NCI-H2196 treated with DMSO at 0.1 percent for 48 hours (cell line): ENCODE measurements around the gene EPS8L1.
"Not testable (repeated sequence)": the region's sequence is repeated elsewhere in the genome, so short reads cannot be mapped to it uniquely, and the experiment has no call there.

Experiments used
- DNase-seq: peaks from one replicate; lab custom pipeline; 2025; ENCODE audit not compliant: unreplicated experiment; lab: John Stamatoyannopoulos, UW

The EPS8L1 gene

GRCh38 chr19:55075371-55075998, at the start of gene EPS8L1:
Gene EPS8L1 (plus strand): TSS chr19:55075869. CDS start chr19:55076445, 576 bp downstream.
- no peak for DNase-seq

GRCh38 chr19:55027140-55027471, 48.6 kb upstream of the EPS8L1 start:
- not testable (repeated sequence) for DNase-seq

GRCh38 chr19:55027472-55028337, 48.0 kb upstream of the EPS8L1 start:
- no peak for DNase-seq

GRCh38 chr19:55028757-55029156, 46.9 kb upstream of the EPS8L1 start:
- DNase-seq: no peak

GRCh38 chr19:55031178-55031577, 44.5 kb upstream of the EPS8L1 start:
- no peak for DNase-seq

GRCh38 chr19:55032170-55032800, 43.4 kb upstream of the EPS8L1 start:
- DNase-seq: no peak

GRCh38 chr19:55032976-55033643, 42.6 kb upstream of the EPS8L1 start:
- not testable (repeated sequence) for DNase-seq

GRCh38 chr19:55034751-55035150, 40.9 kb upstream of the EPS8L1 start:
- no peak for DNase-seq

- no peak for DNase-seq
Measured at GRCh38 chr19:55036058-55036457, 39.6 kb upstream of the EPS8L1 start.

- not testable (repeated sequence) for DNase-seq
Measured at GRCh38 chr19:55037603-55038002, 38.1 kb upstream of the EPS8L1 start.

GRCh38 chr19:55040654-55041053, 35.0 kb upstream of the EPS8L1 start:
- not testable (repeated sequence) for DNase-seq

GRCh38 chr19:55041244-55041626, 34.4 kb upstream of the EPS8L1 start:
- DNase-seq: no peak

GRCh38 chr19:55041627-55042343, 33.9 kb upstream of the EPS8L1 start:
- DNase-seq: no peak

GRCh38 chr19:55042344-55042678, 33.4 kb upstream of the EPS8L1 start:
- no peak for DNase-seq

GRCh38 chr19:55042688-55043087, 33.0 kb upstream of the EPS8L1 start:
- DNase-seq: no peak

GRCh38 chr19:55044286-55044685, 31.4 kb upstream of the EPS8L1 start:
- DNase-seq: no peak

- no peak for DNase-seq
Measured at GRCh38 chr19:55044771-55045716, 30.6 kb upstream of the EPS8L1 start.

- DNase-seq: no peak
Measured at GRCh38 chr19:55046975-55047622, 28.6 kb upstream of the EPS8L1 start.

GRCh38 chr19:55047951-55048350, 27.7 kb upstream of the EPS8L1 start:
- DNase-seq: no peak
